Naive thymus-derived CD8-positive, alpha-beta T cell (primary cell): Measurements from ENCODE around the gene KPNA3. TPM values are rescaled to one million over a fixed set of nuclear protein-coding genes. Genes with fewer than 3 reads are reported as not detected.

ENCODE experiments used
- ATAC-seq, 2 donors: fragments of 150-1000 bp; cut with Tn5 transposase in 1 of 2; sonication (Bioruptor Pico), chemical (Tn5 transposase) in 1 of 2; 1 replicate in 1 of 2; 2 replicates in 1 of 2; pipeline ENCODE4 v1.10.0; 2021; ENCODE audit warnings: mild to moderate bottlenecking in 2 of 2, moderate library complexity in 2 of 2
- POLR2A ChIA-PET: fragments of 350-600 bp; sonication (Branson Sonifier 250); formaldehyde crosslinking; loops from one replicate; lab custom pipeline; 2021; ENCODE audit warnings: antibody characterized with exemption; lab: Charles Lee
- DNase-seq, 10 donors: peaks; one replicate each; pipeline versions ENCODE4 v3.0.0 to v3.0.0-alpha.2; 2020 to 2022
- H3K27ac Mint-ChIP-seq, 10 donors: one replicate each; pipeline ENCODE4 v1.8.0; 2020 to 2022; ENCODE audit warnings: mild to moderate bottlenecking in 10 of 10, mixed read lengths in 10 of 10, moderate library complexity in 4 of 10, inconsistent platforms in 1 of 10
- H3K27me3 Mint-ChIP-seq, 5 donors: one replicate each; pipeline ENCODE4 v1.8.0; 2021 to 2022; ENCODE audit warnings: mixed read lengths in 5 of 5
- H3K36me3 Mint-ChIP-seq, 3 donors: one replicate each; pipeline ENCODE4 v1.8.0; 2020 to 2022; ENCODE audit warnings: mixed read lengths in 3 of 3, mild to moderate bottlenecking in 2 of 3, inconsistent platforms in 1 of 3
- H3K4me1 Mint-ChIP-seq, 4 donors: one replicate each; pipeline ENCODE4 v1.8.0; 2021 to 2022; ENCODE audit warnings: mixed read lengths in 4 of 4
- H3K4me3 Mint-ChIP-seq, 10 donors: one replicate each; pipeline ENCODE4 v1.8.0; 2020 to 2022; ENCODE audit warnings: mild to moderate bottlenecking in 10 of 10, mixed read lengths in 10 of 10, moderate library complexity in 6 of 10, inconsistent platforms in 1 of 10
- H3K9me3 Mint-ChIP-seq, 9 donors: one replicate each; pipeline ENCODE4 v1.8.0; 2020 to 2022; ENCODE audit warnings: mixed read lengths in 9 of 9, mild to moderate bottlenecking in 3 of 9, inconsistent platforms in 1 of 9, moderate library complexity in 1 of 9
- polyA plus RNA-seq, 3 donors: library from polyadenylated mRNA; unstranded; fragments of 300-500 nt; fragmentation: Illumina TruSeq; gene quantifications; one replicate each; pipeline ENCODE4 v1.2.3, GENCODE V29; 2021
- total RNA-seq, 8 experiments: library from RNA in 2 of 8; stranded (reverse) in 2 of 8; gene quantifications; one replicate each; pipeline ENCODE4 v1.2.3 and lab custom pipeline; 2021 to 2026

KPNA3 gene
- total and polyA plus RNA-seq, 5 experiments from 2014 or later, result 20.2 to 27.3 (median 22.7) TPM

DNA sequence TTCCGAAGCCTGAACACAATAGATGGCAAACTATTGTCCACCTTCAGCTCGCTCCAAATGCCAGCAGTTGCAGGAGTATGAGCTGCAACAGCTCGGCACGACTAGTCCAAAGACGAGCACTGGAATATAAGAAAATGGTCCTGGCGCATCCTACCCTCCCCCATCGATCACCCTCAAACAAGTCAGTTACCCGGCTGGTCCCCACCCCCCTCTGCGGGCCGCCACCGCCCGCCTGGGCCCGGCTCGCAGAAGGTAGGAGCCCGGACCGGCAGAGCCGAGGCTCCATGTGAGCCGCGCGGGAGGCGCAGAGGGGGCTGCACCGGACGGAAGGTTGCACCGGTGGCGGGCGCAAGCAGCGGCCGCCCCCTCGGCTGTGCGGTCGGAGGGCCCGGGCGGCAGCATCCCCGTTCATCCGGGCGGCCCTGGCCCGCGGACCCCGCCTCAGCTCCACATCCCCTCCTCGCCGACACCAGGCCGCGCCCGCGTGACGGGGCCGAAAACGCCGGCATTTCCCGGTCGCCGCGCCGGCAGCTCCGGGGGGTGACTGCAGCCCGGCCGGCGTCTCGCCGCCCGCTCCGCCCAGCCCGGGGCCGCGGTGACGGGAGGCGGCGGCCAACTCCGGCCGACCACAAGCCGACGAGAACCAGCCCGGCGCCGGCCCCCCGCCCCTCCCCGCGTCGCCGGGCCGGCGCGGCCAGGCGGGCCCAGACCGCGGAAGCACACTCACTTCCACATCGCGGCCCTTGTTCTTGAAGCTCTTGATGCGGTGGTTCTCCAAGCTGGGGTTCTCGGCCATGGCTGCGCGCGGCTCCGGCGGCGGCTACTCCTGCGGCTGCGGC is 552 bp downstream of the KPNA3 start:
- POLR2A ChIA-PET, result interaction anchor here (0.6 to 2.9 kb wide), 11 partner anchors 11 to 1260 kb away, joined by 3 to 27 read pairs (median 5); partner anchors contain the start of genes CAB39L, EBPL, PHF11 and SETDB2
- H3K27ac Mint-ChIP-seq, result peak overlapping the region; percentile 89 to 100 (median 98)
- peaks cover 0 to 2% (median 0%) of the 10 kb centered on the region in 9 donors for H3K9me3 Mint-ChIP-seq
- peak overlapping the region; percentile 84 to 99 (median 98) for H3K4me3 Mint-ChIP-seq
- peaks cover 17 to 42% (median 36%) of the 10 kb centered on the region in 4 donors for H3K4me1 Mint-ChIP-seq
- DNase-seq (peak; percentile 20 to 68 (median 48)), ATAC-seq (peak in 1 of 2 donors; percentile 11)
- H3K27me3 Mint-ChIP-seq, result peaks cover 0 to 10% (median 2%) of the 10 kb centered on the region in 5 donors
- H3K36me3 Mint-ChIP-seq, result peaks cover 0 to 2% (median 0%) of the 10 kb centered on the region in 3 donors

- DNase-seq (peak in 1 of 10 donors; percentile 18), ATAC-seq (no peak)
- Mint-ChIP-seq H3K27me3 (peaks cover 0 to 9% (median 2%) of the 10 kb centered on the region in 5 donors), H3K36me3 (peaks cover 0 to 2% (median 0%) of the 10 kb centered on the region in 3 donors), H3K4me3 (peak overlapping the region; percentile 84 to 98 (median 97)), H3K27ac (peak overlapping the region; percentile 65 to 99 (median 96)), H3K4me1 (peaks cover 23 to 48% (median 42%) of the 10 kb centered on the region in 4 donors), H3K9me3 (peaks cover 0 to 2% (median 0%) of the 10 kb centered on the region in 9 donors)
- POLR2A ChIA-PET, result interaction anchor here (0.6 to 2.9 kb wide), 4 partner anchors 12 to 364 kb away, joined by 3 to 27 read pairs (median 16); partner anchors contain the start of genes CAB39L, EBPL and SETDB2
Measured at GRCh38 chr13:49791315-49791710, 1.2 kb downstream of the KPNA3 start.

GRCh38 chr13:49789968-49790367 is 2.5 kb downstream of the KPNA3 start:
- POLR2A ChIA-PET, result interaction anchor here (0.6 kb wide), 1 partner anchor 1853 kb away, joined by 5 read pairs; no protein-coding TSS in a partner anchor
- H3K4me1 Mint-ChIP-seq, result peaks cover 29 to 61% (median 55%) of the 10 kb centered on the region in 4 donors
- peaks cover 0 to 2% (median 0%) of the 10 kb centered on the region in 9 donors for H3K9me3 Mint-ChIP-seq
- no peak for DNase-seq
- no peak for ATAC-seq
- H3K27me3 Mint-ChIP-seq, result no peaks in the 10 kb centered on the region
- peaks cover 0 to 4% (median 0%) of the 10 kb centered on the region in 3 donors for H3K36me3 Mint-ChIP-seq
- peak overlapping the region in 6 of 10 donors; percentile 2 to 44 (median 14) for H3K4me3 Mint-ChIP-seq
- peak overlapping the region in 1 of 10 donors; percentile 6 for H3K27ac Mint-ChIP-seq

GRCh38 chr13:49786401-49787008 is 6.0 kb downstream of the KPNA3 start:
- POLR2A ChIA-PET, result no interaction called here
- H3K27ac Mint-ChIP-seq, result no peak overlapping the region
- H3K4me1 Mint-ChIP-seq, result peaks cover 34 to 73% (median 69%) of the 10 kb centered on the region in 4 donors
- no peak for ATAC-seq
- DNase-seq, result no peak
- H3K4me3 Mint-ChIP-seq, result no peak overlapping the region
- peaks cover 0 to 6% (median 0%) of the 10 kb centered on the region in 3 donors for H3K36me3 Mint-ChIP-seq
- no peaks in the 10 kb centered on the region for H3K27me3 Mint-ChIP-seq
- no peaks in the 10 kb centered on the region for H3K9me3 Mint-ChIP-seq

DNA sequence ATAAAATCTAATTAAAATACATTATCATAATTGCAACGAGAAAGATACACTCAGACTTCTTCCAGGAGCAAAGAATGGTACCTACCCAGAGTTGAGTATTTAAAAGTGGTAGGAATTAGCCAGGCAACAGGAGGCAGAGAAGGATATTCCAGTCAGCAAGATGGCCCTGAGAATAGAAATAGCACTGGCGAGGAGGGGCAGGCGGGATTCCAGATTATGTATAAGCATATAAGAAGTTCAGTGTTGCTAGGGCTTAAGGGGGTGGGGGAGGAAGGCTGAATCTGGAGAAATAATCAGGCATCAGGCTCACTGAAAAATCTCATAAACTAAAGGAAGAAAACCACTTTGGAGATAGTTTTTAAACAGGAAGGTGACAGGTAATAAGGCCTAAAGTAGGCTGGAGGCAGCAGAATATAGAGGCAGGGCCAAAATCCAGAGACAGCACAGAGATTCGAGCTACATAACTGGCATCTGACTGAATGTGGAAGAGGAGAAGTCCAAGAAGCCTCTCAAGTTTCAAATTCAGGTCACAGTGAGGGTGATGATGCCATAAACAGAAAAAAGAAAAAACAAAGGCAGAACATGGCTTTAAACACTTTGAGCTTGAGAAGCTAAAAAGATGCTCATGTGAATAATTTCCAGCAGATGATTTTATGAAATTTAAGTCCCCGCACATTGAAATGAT is 7.5 kb downstream of the KPNA3 start:
- H3K4me1 Mint-ChIP-seq, result peaks cover 38 to 71% (median 68%) of the 10 kb centered on the region in 4 donors
- H3K27me3 Mint-ChIP-seq, result no peaks in the 10 kb centered on the region
- no peak overlapping the region for H3K27ac Mint-ChIP-seq
- peaks cover 0 to 6% (median 3%) of the 10 kb centered on the region in 3 donors for H3K36me3 Mint-ChIP-seq
- no peak for ATAC-seq
- no peaks in the 10 kb centered on the region for H3K9me3 Mint-ChIP-seq
- POLR2A ChIA-PET, result no interaction called here
- DNase-seq, result no peak
- H3K4me3 Mint-ChIP-seq, result peak overlapping the region in 2 of 10 donors; percentile 29 to 38

- H3K27ac Mint-ChIP-seq, result no peak overlapping the region
- H3K4me1 Mint-ChIP-seq, result peaks cover 38 to 70% (median 68%) of the 10 kb centered on the region in 4 donors
- H3K9me3 Mint-ChIP-seq, result no peaks in the 10 kb centered on the region
- peaks cover 0 to 6% (median 3%) of the 10 kb centered on the region in 3 donors for H3K36me3 Mint-ChIP-seq
- H3K4me3 Mint-ChIP-seq, result no peak overlapping the region
- no peaks in the 10 kb centered on the region for H3K27me3 Mint-ChIP-seq
- POLR2A ChIA-PET, result no interaction called here
- ATAC-seq (no peak), DNase-seq (no peak)
Measured at GRCh38 chr13:49783865-49784264, 8.6 kb downstream of the KPNA3 start.

DNA sequence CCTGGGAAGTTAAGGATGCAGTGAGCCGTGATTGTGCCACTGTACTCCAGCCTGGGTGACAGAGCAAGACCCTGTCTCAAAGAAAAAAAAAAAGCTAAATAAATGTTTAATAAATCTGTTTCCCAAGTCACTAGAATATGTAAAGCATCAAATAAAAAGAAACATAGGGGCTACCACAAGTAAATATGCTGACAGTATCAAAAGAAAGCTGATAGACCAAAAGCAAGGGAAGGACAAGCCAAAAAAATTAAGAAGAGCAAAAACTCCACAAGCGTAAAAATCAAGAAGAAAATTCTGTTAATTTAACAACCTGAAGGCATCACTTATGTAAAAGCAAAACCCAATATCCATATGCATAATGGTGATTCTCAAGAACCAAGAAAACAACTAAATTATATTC is 9.7 kb downstream of the KPNA3 start:
- DNase-seq (no peak), ATAC-seq (no peak)
- peaks cover 0 to 4% (median 3%) of the 10 kb centered on the region in 3 donors for H3K36me3 Mint-ChIP-seq
- H3K27ac Mint-ChIP-seq, result peak overlapping the region in 1 of 10 donors; percentile 1
- no peaks in the 10 kb centered on the region for H3K27me3 Mint-ChIP-seq
- H3K4me3 Mint-ChIP-seq, result no peak overlapping the region
- peaks cover 41 to 77% (median 74%) of the 10 kb centered on the region in 4 donors for H3K4me1 Mint-ChIP-seq
- POLR2A ChIA-PET, result interaction anchor here (0.6 to 1.1 kb wide), 3 partner anchors 11 to 739 kb away, joined by 3 read pairs; no protein-coding TSS in a partner anchor
- no peaks in the 10 kb centered on the region for H3K9me3 Mint-ChIP-seq

DNA sequence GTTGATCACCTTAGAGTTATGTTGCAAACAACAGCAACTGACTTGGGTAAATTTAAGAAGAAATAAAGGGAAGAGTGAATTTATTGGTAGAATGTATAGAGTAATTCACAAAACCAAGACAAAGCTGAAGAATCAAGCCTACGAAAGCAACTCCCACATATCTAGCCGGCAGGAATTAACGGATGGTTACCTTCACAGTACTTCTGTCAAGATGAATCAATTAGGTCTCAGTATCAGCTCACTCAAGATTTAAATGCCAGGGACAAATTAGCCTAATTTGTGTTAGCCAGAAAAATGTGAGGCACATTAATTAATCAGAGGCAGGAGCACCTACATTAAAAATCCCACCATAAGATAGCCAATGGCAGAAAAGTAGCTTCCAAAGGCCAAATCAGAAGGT is 10.7 kb downstream of the KPNA3 start:
- H3K9me3 Mint-ChIP-seq, result no peaks in the 10 kb centered on the region
- no peak for ATAC-seq

DNA sequence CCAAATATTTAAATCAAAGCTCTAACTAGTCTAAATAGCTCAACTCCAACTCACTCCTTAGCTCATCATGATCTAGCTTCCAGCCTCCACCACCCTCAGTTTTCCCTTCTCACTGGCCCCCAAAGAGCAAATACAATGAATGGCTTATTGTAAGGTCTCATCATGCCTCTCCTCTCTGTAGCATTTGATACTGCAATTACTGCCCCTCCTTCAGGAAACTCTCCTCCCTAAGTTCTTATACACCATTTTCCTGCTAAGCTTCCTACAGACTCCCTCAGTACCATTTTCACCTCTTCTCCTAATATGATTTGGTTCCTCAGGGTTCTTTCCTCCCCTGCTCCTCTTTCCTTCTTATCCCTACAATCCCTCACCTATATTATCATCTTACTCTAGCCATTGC is 12.8 kb downstream of the KPNA3 start:
- DNase-seq (no peak), ATAC-seq (no peak)
- H3K9me3 Mint-ChIP-seq, result no peaks in the 10 kb centered on the region
- peaks cover 34 to 69% (median 68%) of the 10 kb centered on the region in 4 donors for H3K4me1 Mint-ChIP-seq
- peaks cover 0 to 3% (median 0%) of the 10 kb centered on the region in 3 donors for H3K36me3 Mint-ChIP-seq
- POLR2A ChIA-PET, result interaction anchor here (0.5 to 1.9 kb wide), 2 partner anchors 9 to 13 kb away, joined by 4 to 6 read pairs; partner anchors contain the start of gene KPNA3
- H3K27ac Mint-ChIP-seq, result peak overlapping the region in 1 of 10 donors; percentile 38
- H3K27me3 Mint-ChIP-seq, result no peaks in the 10 kb centered on the region
- H3K4me3 Mint-ChIP-seq, result peak overlapping the region in 2 of 10 donors; percentile 31 to 33

More for the DNA sequence above, 10.7 kb downstream of the KPNA3 start:
- H3K36me3 Mint-ChIP-seq, result peaks cover 0 to 4% (median 3%) of the 10 kb centered on the region in 3 donors
- DNase-seq, result no peak
- no peaks in the 10 kb centered on the region for H3K27me3 Mint-ChIP-seq
- no peak overlapping the region for H3K27ac Mint-ChIP-seq
- H3K4me3 Mint-ChIP-seq, result no peak overlapping the region
- POLR2A ChIA-PET, result no interaction called here
- H3K4me1 Mint-ChIP-seq, result peaks cover 44 to 80% (median 76%) of the 10 kb centered on the region in 4 donors

DNA sequence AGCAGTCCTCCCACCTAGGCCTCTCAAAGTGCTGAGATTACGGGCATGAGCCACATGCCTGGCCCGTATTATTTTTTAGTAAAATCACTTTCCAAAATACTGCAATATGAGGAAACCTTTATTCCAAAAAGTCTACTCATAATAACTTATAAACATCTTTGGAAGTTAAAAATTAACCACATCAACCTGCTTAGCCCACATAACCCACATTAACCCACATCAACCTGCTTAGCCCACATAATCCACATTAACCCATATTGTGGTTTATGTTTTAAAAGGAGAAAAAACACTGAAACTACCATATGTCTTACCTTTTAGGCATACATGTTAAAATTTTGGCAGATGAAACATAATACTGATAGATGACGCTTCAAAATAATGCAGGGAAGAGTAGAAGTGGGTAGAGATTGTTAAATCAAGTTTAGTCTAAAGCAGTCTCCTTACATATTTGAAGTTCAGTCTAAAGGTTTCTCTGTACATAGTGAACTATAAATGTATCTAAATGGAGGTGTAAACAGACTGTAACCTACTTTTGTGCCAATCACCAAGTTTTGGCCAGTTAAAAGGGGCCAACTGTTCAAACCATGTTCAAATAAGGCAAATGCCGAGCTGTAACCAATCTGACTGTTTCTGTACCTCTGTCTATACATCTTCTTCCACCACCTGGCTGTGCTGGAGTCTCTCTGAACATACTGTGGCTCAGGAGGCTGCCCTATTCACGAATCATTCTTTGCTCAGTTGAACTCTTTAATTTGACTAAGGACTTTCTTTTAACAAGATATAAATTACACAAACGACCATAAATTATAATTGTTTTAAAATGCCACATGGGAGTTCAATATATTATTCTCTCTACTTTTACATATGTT is 14.5 kb downstream of the KPNA3 start:
- H3K4me1 Mint-ChIP-seq, result peaks cover 31 to 72% (median 63%) of the 10 kb centered on the region in 4 donors
- DNase-seq (no peak), ATAC-seq (peak in 1 of 2 donors; percentile 48)
- H3K9me3 Mint-ChIP-seq, result no peaks in the 10 kb centered on the region
- H3K27me3 Mint-ChIP-seq, result no peaks in the 10 kb centered on the region
- peak overlapping the region in 2 of 10 donors; percentile 24 for H3K4me3 Mint-ChIP-seq
- POLR2A ChIA-PET, result interaction anchor here (1.9 kb wide), 1 partner anchor 15 kb away, joined by 4 read pairs; the partner anchor contains the start of gene KPNA3
- peaks cover 0 to 3% (median 0%) of the 10 kb centered on the region in 3 donors for H3K36me3 Mint-ChIP-seq
- peak overlapping the region in 1 of 10 donors; percentile 26 for H3K27ac Mint-ChIP-seq

DNA sequence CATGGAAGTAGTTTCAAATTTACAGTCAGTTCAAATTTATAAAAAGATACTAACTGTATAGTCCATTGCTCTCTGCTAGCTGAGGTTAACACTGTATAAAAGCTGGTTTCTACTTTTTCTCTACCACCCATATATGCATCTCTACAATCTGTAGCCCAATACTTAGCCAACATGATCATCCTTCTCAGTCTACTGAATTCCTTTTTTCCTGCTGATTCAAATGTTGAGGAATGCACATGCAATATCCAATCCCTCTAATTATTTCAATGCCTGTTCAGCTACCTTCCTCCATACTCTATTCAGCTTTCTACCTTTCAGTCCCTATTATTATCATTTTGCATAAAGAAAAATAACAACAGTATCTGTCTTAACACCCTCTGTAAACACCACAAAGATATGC is 15.6 kb downstream of the KPNA3 start:
- Mint-ChIP-seq H3K27ac (peak overlapping the region in 2 of 10 donors; percentile 11 to 30), H3K4me1 (peaks cover 31 to 73% (median 65%) of the 10 kb centered on the region in 4 donors), H3K4me3 (no peak overlapping the region), H3K27me3 (no peaks in the 10 kb centered on the region), H3K9me3 (no peaks in the 10 kb centered on the region), H3K36me3 (peaks cover 0 to 3% (median 0%) of the 10 kb centered on the region in 3 donors)
- ATAC-seq (no peak), DNase-seq (no peak)
- POLR2A ChIA-PET, result no interaction called here
